ENCODE data around the gene RPS6KA1. TPM values are rescaled to one million over a fixed set of nuclear protein-coding genes. Genes with fewer than 3 reads are reported as not detected.

The RPS6KA1 gene
- total RNA-seq, 4 donors from 2014 or later = 3.5 to 8.5 (median 6.2) TPM

- Histone ChIP-seq H3K4me3 (no peak overlapping the region), H3K9me3 (no peaks in the 10 kb centered on the region), H3K36me3 (no peaks in the 10 kb centered on the region), H3K27me3 (no peaks in the 10 kb centered on the region), H3K4me1 (no peaks in the 10 kb centered on the region), H3K27ac (no peak overlapping the region)
- TF ChIP-seq CTCF (IDR thresholded peaks at IDR 0.05) (no peak), POLR2AphosphoS5 (IDR thresholded peaks at IDR 0.05) (no peak), EP300 (IDR thresholded peaks at IDR 0.05) (no peak), POLR2A (IDR thresholded peaks at IDR 0.05) (no peak)
- no peak for ATAC-seq
- WGBS, 2 donors (ENCODE audit: low coverage in 1 of 2) = 89% methylated on average over 3 of the region's 4 CpGs; no CpG with 5 or more reads in 1 of the 2 donors
These were observed 12.4 kb upstream of the RPS6KA1 start for GRCh38 chr1:26516987-26517765.

DNA sequence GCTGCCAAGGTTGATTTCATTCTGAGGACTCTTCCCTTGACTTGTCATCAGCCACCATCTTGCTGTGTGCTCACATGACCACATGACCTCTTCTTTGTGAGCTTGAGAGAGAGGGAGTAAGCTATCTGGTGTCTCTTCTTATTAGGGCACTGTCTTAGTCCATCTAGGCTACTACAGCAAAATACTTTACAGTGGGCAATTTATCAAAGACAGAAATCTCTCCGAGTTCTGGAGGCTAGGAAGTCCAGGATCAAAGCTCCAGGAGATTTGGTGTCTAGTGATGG, 11.9 kb upstream of the RPS6KA1 start:
- no peaks in the 10 kb centered on the region for H3K9me3 ChIP-seq
- no peaks in the 10 kb centered on the region for H3K4me1 ChIP-seq
- TF ChIP-seq CTCF (IDR thresholded peaks at IDR 0.05) = no peak
- no peak for TF ChIP-seq POLR2AphosphoS5 (IDR thresholded peaks at IDR 0.05)
- no peak for TF ChIP-seq POLR2A (IDR thresholded peaks at IDR 0.05)
- TF ChIP-seq EP300 (IDR thresholded peaks at IDR 0.05) = no peak
- no peaks in the 10 kb centered on the region for H3K27me3 ChIP-seq
- 67 to 83% methylated on average over 1 of the region's 1 CpG for WGBS, 2 donors (ENCODE audit: low coverage in 1 of 2)
- no peak for ATAC-seq
- no peaks in the 10 kb centered on the region for H3K36me3 ChIP-seq
- H3K4me3 ChIP-seq = no peak overlapping the region
- no peak overlapping the region for H3K27ac ChIP-seq

DNA sequence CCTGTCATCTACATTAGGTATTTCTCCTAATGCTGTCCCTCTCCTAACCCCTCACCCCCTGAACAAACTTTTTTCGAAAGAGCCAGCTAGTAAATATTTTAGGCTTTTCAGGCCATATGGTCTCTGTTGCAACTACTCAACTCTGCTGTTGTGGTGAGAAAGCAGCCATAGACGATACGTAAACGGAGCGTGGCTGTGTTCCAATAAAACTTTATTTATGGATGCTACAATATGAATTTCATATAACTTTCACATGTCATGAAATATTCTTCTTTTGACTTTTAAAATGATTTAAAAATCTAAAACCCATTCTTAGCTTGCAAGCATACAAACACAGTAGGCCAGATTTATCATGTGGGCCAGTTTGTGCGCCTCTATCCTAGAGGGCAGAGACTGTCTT, 11.2 kb upstream of the RPS6KA1 start:
- TF ChIP-seq POLR2A (IDR thresholded peaks at IDR 0.05) = no peak
- no peak for TF ChIP-seq POLR2AphosphoS5 (IDR thresholded peaks at IDR 0.05)
- TF ChIP-seq EP300 (IDR thresholded peaks at IDR 0.05) = no peak
- no peak for TF ChIP-seq CTCF (IDR thresholded peaks at IDR 0.05)
- no peak overlapping the region for H3K4me3 ChIP-seq
- H3K9me3 ChIP-seq = no peaks in the 10 kb centered on the region
- 69 to 82% methylated on average over 6 of the region's 6 CpGs for WGBS, 2 donors (ENCODE audit: low coverage in 1 of 2)
- no peak for ATAC-seq
- no peak overlapping the region for H3K27ac ChIP-seq
- H3K4me1 ChIP-seq = no peaks in the 10 kb centered on the region
- peaks cover 6% of the 10 kb centered on the region for H3K27me3 ChIP-seq
- no peaks in the 10 kb centered on the region for H3K36me3 ChIP-seq

- no peak for ATAC-seq
- TF ChIP-seq CTCF (IDR thresholded peaks at IDR 0.05) (no peak), EP300 (IDR thresholded peaks at IDR 0.05) (no peak), POLR2AphosphoS5 (IDR thresholded peaks at IDR 0.05) (no peak), POLR2A (IDR thresholded peaks at IDR 0.05) (no peak)
- H3K9me3 ChIP-seq = no peaks in the 10 kb centered on the region
- 72 to 80% methylated on average over 3 of the region's 5 CpGs for WGBS, 2 donors (ENCODE audit: low coverage in 1 of 2)
- H3K4me1 ChIP-seq = no peaks in the 10 kb centered on the region
- H3K4me3 ChIP-seq = no peak overlapping the region
- no peaks in the 10 kb centered on the region for H3K36me3 ChIP-seq
- peaks cover 25% of the 10 kb centered on the region for H3K27me3 ChIP-seq
- no peak overlapping the region for H3K27ac ChIP-seq
These were observed 9.2 kb upstream of the RPS6KA1 start for GRCh38 chr1:26520339-26520738.

DNA sequence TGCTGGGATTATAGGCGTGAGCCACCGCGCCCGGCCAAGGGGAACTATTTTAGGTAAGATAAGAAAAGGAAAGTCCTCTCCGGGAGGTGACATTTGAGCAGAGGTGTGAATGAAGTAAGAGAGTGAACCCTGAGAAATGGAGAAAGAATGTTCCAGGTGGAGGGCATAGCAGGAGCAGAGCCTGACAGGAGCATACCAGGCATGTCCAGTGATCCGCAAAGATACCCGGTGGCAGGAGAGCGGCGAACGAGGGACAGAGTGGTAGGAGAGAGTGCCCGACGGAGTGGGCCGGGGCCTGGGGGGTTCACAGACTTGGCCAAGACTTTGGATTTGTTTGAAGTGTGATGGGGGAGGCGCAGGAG, 7.9 kb upstream of the RPS6KA1 start:
- 30 to 66% methylated on average over 2 to 10 of the region's 14 CpGs for WGBS, 2 donors (ENCODE audit: low coverage in 1 of 2)
- no peak for ATAC-seq
- H3K27ac ChIP-seq = no peak overlapping the region
- H3K4me3 ChIP-seq = no peak overlapping the region
- no peaks in the 10 kb centered on the region for H3K4me1 ChIP-seq
- TF ChIP-seq POLR2AphosphoS5 (IDR thresholded peaks at IDR 0.05) (no peak), CTCF (IDR thresholded peaks at IDR 0.05) (no peak), POLR2A (IDR thresholded peaks at IDR 0.05) (no peak), EP300 (IDR thresholded peaks at IDR 0.05) (no peak)
- no peaks in the 10 kb centered on the region for H3K36me3 ChIP-seq
- no peaks in the 10 kb centered on the region for H3K9me3 ChIP-seq
- peaks cover 32% of the 10 kb centered on the region for H3K27me3 ChIP-seq
